Stimulated activated CD4-positive, alpha-beta T cell treated with anti-CD3 and anti-CD28 coated beads, Interleukin-2, amount 100 ng/mL, for 4 hours (primary cell): ENCODE measurements around the gene BMPER.

Experiments
- DNase-seq: peaks from one replicate; pipeline ENCODE4 v3.0.0-alpha.2; 2020; ENCODE audit warnings: low read depth

BMPER gene

DNA sequence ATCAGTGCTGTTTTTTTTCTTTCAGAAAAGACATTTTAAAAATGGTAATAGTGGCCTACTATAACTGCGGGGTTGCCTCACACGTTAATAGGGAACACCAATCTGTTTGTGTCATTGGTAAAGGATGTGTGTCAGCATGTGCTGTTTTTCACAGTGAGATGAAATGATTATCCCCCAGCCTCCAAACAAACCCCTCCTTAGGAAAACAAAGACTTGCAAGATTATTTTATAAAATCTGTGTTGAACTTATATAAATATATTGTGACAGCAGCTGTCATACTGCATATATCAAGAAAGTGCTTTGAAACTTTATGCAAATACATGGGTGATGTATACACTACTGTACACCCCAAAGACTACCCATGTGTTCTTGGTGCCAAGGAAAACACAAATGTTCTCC is 125.8 kb downstream of the BMPER start:
- no peak for DNase-seq

DNA sequence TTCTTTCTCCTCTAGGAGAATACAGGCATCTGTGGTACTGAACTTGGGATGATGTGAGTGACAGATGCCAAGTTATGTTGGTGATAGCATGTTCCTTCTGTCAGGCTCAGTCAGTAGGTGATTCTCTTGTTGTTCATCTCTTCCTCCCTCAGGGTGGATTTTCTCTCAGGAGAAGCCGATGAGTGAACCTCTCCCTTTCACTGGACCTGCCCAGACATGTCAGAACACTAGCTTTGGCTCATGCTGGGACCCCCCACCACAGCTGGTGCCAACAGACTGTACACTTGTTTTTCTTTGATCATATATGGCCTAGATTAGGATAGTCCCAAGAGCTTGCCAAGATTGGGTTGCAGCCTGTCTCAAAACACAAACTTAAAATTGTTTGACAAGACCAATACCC is 129.4 kb downstream of the BMPER start:
- no peak for DNase-seq

DNA sequence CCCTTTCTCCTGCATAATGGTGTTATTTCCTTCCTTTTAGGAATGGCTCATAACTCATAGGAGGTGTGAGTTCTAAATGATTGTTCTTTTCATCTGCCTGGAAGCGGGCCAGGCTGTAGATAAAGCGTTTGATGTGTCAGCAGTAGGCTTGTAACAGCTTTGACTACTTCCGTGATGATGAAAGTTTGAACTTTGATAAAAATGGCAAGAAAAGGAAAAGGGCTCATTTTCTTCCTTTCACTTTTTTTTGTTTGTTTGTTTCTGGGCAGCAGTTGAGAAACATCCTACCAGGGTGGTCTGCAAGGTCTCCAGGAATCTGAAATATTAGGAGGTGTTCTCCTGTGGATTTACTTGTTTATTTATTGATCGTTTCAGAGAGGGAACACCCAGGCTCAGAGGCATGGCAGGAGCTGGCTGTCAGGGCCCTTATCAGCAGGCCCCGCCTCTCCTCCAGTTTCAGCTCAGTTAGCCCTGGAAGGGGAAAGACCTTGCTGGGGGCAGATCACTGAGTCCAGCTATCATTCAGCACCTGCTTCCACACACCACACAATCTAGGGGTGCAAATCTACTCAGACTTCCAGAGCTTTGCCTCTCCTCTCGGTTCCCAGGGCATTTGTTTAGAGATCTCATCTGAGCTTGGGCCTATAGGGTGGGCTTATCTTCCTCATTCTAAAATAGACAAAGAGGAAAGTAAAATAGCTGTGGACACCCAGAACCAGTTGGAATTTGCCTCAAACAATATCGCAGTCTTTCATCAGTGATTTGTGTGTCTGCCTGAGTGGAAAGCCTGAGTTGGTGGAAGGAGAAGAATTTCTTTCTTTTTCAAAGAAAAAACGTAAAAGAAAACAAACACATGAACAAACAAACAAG is 130.9 kb downstream of the BMPER start:
- no peak for DNase-seq

DNA sequence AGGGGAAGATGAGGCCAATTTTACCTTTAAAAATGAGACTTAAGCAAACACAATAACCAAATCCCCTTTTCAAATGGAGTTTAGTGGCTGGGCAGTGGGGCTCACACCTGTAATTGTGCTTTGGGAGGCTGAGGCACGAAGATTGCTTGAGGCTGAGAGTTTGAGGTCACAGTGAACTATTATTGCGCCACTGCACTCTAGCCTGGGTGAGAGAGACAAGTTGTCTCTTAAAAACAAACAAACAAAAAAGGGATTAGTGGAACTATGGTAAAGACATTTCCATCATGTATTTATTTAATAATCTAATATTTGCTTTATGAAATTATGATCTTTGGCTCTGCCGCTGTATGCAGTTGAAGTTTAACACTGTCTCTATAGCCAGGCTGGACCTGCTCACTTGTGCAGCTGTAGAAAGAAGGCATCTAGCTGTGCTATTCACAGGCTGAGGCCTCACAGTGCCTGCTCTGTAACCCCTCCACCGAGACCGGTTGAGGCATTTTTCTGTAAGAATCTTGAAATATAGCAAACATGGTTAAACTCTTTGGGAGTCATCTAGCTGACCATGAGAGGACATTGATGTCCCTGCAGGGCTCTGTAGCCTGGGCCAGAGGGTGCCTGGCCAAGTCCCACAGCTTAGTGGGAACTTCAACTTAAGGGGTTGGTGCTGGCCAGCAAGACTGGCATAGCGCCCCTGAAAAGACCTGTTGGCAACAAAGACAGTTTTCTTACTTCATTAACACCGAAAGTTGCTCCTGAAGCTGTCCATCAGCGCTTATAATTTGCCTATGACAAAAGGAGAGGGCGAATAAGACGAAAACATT is 131.8 kb downstream of the BMPER start:
- DNase-seq: no peak

DNA sequence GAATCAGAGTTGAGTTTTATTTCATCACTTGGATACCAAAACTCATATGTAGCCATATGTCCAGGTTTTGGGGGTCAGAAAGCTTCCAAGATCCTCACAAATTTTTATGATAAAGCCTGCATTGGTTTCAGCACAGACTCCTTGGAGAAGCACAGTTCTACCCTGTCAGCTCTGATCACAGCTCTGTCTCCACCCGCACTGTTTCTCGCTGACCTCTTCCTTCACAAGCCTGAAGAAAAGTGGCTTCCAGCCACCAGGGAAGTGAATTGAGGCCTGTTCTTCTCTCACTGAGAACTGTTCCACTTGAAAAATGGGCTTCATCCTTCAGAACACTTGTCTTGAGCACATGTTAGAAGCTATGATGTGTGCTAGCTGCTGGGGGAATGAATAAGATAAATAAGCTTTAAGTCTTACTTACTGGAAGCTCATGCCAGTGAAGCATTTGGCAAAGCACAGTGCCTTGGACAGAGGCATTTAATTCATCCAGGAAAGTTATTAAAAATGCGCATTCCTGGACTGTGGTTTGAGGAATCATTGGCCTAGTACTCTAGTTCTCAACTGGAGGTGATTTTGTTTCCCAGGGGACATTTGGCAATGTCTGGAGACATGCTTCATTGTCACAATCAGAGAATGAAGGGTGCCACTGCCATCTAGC is 133.6 kb downstream of the BMPER start:
- no peak for DNase-seq

DNA sequence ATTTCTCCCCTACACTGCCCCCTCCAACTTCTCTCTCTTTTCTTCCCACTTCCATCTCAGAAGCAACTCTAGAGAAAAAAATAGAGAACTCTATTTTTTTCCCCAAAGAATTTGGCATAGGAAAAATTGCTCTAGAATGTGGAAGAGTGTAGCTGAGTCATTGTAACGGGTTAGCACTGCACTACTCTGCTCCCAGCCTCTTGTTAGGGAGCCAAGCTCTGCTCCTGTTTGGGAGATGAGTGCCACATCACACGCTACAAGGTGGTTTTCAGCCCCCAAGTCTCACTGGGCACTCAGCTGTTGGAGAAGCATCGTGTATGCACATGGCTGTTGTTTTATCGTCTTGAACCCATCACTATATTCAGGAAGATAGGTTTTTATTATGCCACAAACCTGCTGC is 136.4 kb downstream of the BMPER start:
- no peak for DNase-seq

DNA sequence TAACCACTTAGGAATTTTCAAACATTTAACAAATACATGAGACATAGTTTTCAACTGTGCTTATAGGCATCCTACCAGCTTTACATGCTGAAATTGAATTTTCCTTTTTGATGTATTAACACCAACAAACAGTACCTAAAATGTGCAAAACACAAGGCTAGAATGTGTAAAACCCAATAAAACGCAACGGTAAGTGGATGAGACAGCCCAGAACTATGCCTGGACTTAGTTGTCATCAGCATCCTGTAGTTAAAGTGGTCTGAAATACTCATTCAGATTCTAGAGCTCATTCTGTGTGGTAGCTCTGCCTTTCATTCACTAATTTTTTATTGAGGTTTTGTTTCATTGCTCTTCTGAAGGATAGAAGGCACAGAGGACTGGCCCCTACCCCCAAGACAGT is 137.1 kb downstream of the BMPER start:
- no peak for DNase-seq

DNA sequence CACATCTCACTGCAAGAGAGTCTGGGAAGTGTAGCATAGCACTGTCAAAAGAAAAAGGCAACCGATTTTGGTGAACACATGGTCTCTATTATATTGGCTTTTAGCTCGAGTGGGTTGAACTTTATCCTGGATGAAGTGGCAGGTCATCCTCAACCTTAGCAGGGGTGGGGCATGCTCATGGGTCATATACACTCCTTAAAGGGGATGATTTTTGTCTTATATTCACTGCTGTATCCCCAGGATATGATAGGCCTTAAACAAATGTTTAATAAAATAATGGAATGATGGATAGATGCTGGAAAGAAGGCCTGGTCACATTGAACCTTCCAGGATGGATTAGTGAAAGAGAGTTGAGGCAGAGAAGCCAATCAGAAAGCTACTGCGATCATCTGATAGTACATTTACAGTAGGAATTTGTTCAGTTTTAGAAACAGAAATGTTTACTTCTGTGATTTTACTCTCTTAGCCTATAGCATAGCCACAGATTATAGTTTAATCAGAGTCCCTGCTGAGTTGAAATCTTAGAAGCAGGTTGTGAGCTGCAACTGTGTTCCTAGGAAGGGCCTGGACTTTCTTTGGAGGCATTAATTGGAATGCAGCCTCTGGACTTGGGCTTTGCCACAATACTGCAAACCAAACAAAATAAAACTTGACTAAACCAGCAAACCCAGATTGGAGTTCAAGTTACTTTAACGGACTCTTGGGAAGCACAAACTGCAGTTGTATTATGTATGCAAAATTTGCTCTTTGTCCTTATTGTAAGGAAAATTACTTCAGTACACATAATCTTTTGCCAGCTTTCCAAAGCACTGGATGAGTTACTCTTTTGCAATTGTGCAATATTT is 138.3 kb downstream of the BMPER start:
- no peak for DNase-seq

DNA sequence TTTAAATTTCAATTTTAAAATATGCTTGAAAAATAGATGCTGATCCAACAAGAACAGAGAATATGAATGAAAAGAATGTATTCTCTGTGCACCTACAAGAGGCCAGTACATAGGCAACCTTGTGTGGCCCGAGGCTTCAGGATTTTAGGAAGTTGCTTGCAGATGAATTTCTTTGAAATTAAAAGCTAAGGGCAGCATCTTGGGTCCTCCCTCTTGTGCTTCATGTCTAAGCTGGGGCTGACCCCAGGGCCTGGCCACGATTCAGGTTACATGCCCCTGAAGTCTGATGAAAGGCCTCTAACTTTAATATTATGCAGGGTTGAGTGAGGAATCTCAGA is 138.9 kb downstream of the BMPER start:
- no peak for DNase-seq

DNA sequence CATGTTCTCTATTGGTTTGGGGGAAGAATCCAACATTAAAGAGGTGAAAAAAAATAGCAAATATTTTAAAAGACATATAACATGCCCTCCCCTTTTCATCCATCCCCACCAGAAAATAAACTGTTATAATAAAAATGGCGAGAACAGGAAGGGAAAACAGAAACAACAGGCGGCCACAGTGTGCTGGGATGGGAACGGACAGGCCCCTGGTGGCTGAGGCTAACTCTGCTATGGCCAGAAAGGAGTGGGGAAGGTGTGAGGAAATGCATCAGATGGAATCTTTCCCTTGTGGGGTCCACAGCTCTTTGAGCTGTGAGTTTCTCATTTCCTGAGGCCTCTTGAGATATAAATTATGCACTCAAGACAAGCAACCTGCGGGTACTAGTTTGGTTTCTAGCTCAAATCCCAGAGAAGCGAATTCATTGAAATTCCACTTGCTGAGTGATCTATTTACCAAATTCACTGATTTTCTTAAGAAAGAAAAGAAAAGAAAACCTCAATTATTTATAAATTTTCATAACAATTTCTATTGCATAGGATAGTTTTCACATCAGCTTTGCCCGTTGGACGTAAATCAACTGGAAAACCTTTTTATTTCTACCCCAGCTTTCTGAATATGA is 139.5 kb downstream of the BMPER start:
- DNase-seq: no peak

DNA sequence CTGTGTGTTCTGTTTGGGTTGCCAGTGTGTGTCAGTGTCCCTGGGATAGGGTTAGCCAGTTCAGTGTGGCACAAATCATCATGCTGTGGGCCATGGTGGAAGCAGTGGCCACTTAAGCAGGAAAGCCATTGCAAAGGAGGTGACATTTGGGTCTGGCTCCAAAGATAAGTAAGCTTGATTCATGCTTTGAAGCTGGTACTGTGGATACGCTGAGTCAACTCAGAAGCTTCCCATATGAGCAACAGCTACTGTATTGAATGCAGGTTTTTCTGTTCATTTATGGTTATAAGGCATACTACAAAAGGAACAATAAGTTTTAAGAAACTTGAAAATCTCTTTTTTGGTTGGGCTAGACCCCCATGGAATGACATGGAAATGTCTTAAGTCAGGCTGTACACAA is 143.1 kb downstream of the BMPER start:
- DNase-seq: no peak

DNA sequence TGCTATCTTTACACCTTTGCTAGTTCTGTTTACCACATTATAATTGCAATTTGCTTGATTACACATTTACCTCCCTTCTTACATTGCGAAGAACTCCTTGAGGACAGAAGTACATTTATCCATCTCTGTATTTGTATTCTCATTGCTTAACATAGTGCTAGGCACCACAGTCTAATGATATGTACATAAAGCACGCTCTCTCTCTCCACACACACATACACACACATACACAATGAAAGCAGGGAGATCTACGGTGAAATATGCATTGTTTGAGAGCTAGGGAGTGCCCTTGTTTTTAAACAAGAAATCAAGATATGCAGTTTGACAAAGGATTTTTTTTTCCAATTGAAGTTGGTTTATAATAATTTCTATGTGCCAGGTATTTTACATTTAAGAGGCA is 148.7 kb downstream of the BMPER start:
- no peak for DNase-seq

DNA sequence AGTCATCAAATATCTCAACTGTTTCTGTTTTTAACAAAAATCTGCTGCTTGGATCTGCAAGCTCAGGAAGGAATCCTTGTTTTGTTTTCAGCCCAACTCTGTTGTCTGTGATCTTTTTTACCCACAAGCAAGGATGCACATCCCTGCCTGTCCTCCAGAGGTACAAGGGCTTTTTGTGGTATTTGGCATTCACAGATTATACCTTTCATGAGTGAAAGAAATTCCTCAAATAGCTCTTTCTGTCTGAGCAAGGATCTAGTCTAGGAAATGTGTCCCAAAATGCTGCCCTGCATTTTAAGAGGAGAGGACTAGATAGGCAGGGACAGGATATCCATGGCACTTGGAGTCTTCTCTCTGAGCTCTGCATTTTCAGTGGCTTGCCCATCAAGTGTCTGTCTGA is 151.8 kb downstream of the BMPER start:
- DNase-seq: no peak

DNA sequence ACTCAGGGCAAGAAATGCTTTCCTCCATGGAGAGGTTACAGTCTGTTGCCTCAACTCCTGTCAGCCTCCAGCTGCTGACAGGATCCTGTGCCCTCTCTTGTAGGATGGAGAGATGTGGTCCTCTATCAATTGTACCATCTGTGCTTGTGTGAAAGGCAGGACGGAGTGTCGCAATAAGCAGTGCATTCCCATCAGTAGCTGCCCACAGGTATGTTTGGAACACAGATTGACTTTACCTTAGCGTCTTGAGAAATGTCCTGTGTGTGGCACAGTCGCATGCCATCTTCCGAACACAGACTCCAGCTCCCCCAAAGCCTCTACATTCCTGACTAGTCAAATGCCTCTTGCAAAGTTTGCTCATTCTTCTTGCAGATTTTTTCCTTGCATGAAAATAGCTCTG is 152.6 kb downstream of the BMPER start:
- no peak for DNase-seq

DNA sequence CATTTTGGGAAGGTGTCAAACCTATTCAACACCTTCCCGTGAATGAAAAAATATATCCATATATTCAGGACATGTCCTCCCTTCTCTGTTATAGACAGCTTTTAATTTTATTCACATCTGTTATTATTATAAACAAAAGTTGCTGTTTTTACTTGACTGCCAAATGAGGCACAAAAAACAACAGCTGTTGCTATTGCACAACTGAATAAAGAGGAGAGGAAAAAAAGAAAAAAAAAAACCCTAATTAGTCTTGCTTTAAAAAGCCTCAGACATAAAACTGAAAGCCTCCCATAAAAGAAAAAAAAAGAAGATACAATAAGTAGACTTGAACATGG is 153.4 kb downstream of the BMPER start:
- no peak for DNase-seq

DNA sequence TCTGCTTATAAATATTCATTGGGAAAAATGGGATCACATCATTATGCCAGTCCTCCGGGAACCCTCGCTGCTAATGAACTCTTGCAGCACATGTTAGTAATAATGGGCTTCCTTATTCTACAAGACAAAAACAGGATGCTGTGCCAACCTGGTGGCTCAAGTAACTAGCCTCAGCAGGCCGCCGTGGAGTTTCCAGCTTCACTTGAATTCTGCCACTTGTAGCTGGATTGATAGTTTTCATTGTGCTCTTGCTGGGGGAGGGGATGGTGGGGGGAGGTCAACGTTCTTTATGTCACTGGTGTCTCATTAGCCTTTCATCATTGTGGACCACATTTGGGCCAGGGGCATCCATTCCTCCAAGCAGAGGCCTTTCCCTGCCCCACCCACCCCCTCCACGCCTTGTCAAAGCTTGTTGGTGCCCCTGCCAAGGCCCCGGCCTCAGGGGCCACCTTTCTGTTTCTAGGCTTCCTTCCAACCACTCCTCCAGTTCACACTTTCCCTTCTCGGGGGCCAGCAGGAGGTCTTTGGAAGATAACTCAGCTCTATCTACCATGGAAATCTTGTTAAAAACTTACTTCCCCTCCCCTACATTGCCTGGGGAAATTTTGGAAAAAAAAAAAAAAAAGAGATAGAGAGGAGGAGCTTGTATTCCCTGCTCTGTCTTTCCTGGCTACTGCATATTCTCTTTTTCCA is 153.9 kb downstream of the BMPER start:
- DNase-seq: no peak

DNA sequence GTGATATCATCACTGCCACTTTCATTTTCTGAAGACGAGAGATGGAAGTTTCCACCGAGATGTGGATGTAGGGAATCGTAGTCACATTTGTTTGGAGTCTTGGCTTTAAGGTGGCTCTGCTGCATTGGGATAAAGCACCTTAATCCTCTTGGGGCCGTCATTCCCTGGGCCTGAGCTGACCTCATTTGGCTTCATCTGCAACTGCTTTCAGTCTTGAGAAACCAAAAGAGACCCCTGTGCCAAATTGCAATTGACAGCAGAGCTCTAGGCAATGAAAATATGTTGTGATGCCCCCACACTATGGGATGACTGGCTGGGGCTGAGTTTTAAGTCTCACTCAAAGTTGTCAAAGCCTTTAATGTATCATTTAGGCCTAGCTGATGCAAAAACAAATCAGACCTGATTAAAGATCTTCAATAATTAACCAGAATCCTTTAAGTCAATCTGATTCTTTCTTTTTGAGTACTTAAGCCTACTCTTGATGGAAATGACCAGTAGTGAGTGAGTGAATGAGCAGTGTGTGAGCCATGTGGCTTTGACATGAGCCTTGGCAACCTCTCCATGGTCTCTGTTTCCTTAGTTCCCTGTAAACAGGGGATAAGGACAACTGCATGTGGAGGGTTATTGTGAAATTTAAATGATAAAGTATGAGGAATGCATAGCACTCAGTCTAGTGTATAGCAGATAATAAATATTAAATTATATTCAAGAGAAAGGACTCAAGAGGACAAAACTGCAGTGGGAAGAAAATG is 155.0 kb downstream of the BMPER start:
- no peak for DNase-seq

DNA sequence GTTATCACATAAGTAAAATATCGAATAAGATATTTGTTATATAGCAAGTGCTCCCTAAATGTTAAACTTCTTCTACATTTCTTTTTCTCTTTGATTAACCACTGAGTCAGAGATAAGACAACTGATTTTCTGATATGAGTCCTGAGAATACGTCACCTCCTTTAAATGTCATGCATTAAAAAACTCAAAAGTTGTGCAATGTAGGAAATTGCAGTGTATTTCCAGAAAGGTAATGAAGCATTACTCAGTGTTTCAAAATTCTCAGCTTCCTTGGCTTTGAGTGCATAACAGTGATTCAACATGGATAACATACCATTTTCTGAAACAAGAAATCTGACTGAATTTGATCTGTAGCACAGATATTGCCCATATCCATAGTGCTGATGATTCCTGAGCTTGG is 155.8 kb downstream of the BMPER start:
- DNase-seq: no peak

DNA sequence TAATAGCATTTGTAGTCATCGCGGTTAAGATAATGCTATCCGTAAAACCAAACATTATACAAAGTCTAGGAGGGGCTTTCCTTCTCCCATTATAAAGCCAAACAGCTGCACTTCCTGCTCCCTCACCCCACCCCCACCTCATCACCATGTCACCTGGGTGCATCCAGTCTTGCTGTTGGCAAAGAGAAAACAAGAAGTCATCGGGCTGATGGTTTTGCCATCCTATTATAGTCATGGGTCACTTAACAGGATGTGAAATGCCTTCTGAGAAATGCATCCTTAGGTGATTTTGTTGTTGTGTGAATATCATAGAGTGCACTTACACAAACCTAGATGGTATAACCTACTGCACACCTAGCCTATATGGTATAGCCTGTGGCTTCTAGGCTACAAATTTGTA is 157.0 kb downstream of the BMPER start:
- no peak for DNase-seq

DNA sequence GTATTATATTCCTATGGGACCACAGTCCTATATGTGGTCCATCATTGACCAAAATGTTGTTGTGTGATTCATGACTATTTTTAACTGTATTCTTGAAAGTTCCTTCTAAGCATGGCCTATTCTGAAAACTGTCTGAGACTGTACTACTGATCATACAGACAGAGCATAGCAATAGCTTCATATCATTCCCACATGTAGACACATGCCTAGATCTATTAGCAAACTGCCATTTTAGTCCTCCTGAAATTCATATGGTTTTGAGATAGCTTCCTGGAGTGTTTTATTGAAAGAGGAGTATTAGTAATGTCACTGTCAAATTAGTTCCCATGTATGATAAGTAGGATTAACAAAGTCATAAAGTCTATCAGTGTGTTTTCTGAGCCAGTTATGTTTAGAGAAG is 157.5 kb downstream of the BMPER start:
- DNase-seq: no peak
